Fibroblast of villous mesenchyme (primary cell): ENCODE data around the gene CACHD1. TPM values are rescaled to one million over a fixed set of nuclear protein-coding genes. Genes with fewer than 3 reads are reported as not detected.

Experiments
- DNase-seq: peaks from one replicate; pipeline ENCODE4 v3.0.0-alpha.2; 2010; ENCODE audit warnings: low read depth
- H3K4me3 ChIP-seq: 2 replicates; pipeline ENCODE4 v1.5.1; 2011; ENCODE audit warnings: low read depth, mild to moderate bottlenecking, low read length
- CTCF ChIP-seq: IDR thresholded peaks from 2 replicates; pipeline ENCODE4 v1.5.1; 2012; ENCODE audit warnings: low read depth, mild to moderate bottlenecking, low read length; ENCODE audit not compliant: insufficient read depth
- total RNA-seq: library from RNA; depleted of rRNA; stranded (reverse); fragments of >200 nt; gene quantifications from 2 replicates; pipeline ENCODE4 v1.2.3, GENCODE V29; 2012

The CACHD1 gene
- total RNA-seq, 1 donor, result 11.2 TPM

GRCh38 chr1:64705591-64705990 is 235.7 kb downstream of the CACHD1 start:
- no peak overlapping the region for H3K4me3 ChIP-seq
- DNase-seq, result no peak
- no peak for TF ChIP-seq CTCF

GRCh38 chr1:64711266-64711665 is 241.3 kb downstream of the CACHD1 start:
- H3K4me3 ChIP-seq, result no peak overlapping the region
- no peak for TF ChIP-seq CTCF
- DNase-seq, result peak; percentile 25

- TF ChIP-seq CTCF, result no peak
- no peak for DNase-seq
- no peak overlapping the region for H3K4me3 ChIP-seq
Measured at GRCh38 chr1:64712049-64712448, 242.1 kb downstream of the CACHD1 start.

- no peak overlapping the region for H3K4me3 ChIP-seq
- TF ChIP-seq CTCF, result no peak
- no peak for DNase-seq
Measured at GRCh38 chr1:64715186-64715585, 245.3 kb downstream of the CACHD1 start.

- no peak overlapping the region for H3K4me3 ChIP-seq
- no peak for TF ChIP-seq CTCF
- no peak for DNase-seq
Measured at GRCh38 chr1:64721135-64721534, 251.2 kb downstream of the CACHD1 start.

GRCh38 chr1:64721576-64722145 is 251.7 kb downstream of the CACHD1 start:
- DNase-seq, result no peak
- no peak for TF ChIP-seq CTCF
- H3K4me3 ChIP-seq, result no peak overlapping the region

GRCh38 chr1:64727861-64728260 is 257.9 kb downstream of the CACHD1 start:
- H3K4me3 ChIP-seq, result no peak overlapping the region
- DNase-seq, result no peak
- TF ChIP-seq CTCF, result no peak
